ENCODE data around the gene SFXN3. TPM values are rescaled to one million over a fixed set of nuclear protein-coding genes. Genes with fewer than 3 reads are reported as not detected.
A peak's percentile ranks its signal among the peaks of the same experiment; 100 is the strongest.

SFXN3 gene
- polyA plus RNA-seq, 1 experiment = 77.8 TPM

- no peaks in the 10 kb centered on the region for H3K27me3 ChIP-seq (ENCODE audit: control insufficient read depth, insufficient read depth, low read length)
- no peak for DNase-seq (ENCODE audit: low read depth, low spot score)
- POLR2A ChIA-PET = interaction anchor here (0.5 to 3.3 kb wide), 5 partner anchors 10 to 63 kb away, joined by 3 to 20 read pairs (median 7); no protein-coding TSS in a partner anchor
- TF ChIP-seq, protein P1, sequence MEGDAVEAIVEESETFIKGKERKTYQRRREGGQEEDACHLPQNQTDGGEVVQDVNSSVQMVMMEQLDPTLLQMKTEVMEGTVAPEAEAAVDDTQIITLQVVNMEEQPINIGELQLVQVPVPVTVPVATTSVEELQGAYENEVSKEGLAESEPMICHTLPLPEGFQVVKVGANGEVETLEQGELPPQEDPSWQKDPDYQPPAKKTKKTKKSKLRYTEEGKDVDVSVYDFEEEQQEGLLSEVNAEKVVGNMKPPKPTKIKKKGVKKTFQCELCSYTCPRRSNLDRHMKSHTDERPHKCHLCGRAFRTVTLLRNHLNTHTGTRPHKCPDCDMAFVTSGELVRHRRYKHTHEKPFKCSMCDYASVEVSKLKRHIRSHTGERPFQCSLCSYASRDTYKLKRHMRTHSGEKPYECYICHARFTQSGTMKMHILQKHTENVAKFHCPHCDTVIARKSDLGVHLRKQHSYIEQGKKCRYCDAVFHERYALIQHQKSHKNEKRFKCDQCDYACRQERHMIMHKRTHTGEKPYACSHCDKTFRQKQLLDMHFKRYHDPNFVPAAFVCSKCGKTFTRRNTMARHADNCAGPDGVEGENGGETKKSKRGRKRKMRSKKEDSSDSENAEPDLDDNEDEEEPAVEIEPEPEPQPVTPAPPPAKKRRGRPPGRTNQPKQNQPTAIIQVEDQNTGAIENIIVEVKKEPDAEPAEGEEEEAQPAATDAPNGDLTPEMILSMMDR (IDR thresholded peaks at IDR 0.05; ENCODE audit: low read depth, low read length) = peak; percentile 93
- H3K9me3 ChIP-seq (ENCODE audit: control insufficient read depth, insufficient read depth, low read length) = no peaks in the 10 kb centered on the region; the same call in 1 of the 2 replicates
- CTCF ChIA-PET = interaction anchor here (0.6 to 12.4 kb wide), 11 partner anchors 10 to 591 kb away, joined by 3 to 271 read pairs (median 6); partner anchors contain the start of genes MRPL43, SEMA4G and TWNK
- peak overlapping the region; percentile 95 for H3K27ac ChIP-seq (ENCODE audit: low read depth, low read length)
- H3K4me3 ChIP-seq (ENCODE audit: low read depth, low read length) = peak overlapping the region; percentile 90
Measured at GRCh38 chr10:100997360-100998182, 33.5 kb upstream of the SFXN3 start.

GRCh38 chr10:100998183-100998990 is 32.6 kb upstream of the SFXN3 start:
- Histone ChIP-seq H3K27ac (ENCODE audit: low read depth, low read length) (peak overlapping the region; percentile 95), H3K4me3 (ENCODE audit: low read depth, low read length) (peak overlapping the region; percentile 90), H3K9me3 (ENCODE audit: control insufficient read depth, insufficient read depth, low read length) (no peaks in the 10 kb centered on the region; the same call in 1 of the 2 replicates), H3K27me3 (ENCODE audit: control insufficient read depth, insufficient read depth, low read length) (no peaks in the 10 kb centered on the region)
- ChIA-PET CTCF (interaction anchor here (0.6 to 12.4 kb wide), 13 partner anchors 9 to 590 kb away, joined by 3 to 271 read pairs (median 6); partner anchors contain the start of genes MRPL43, PDZD7, SEMA4G and SFXN3), POLR2A (interaction anchor here (0.6 to 3.3 kb wide), 6 partner anchors 9 to 63 kb away, joined by 3 to 20 read pairs (median 5); partner anchors contain the start of gene KAZALD1)
- DNase-seq (ENCODE audit: low read depth, low spot score) = no peak
- TF ChIP-seq, protein P1 (IDR thresholded peaks at IDR 0.05; ENCODE audit: low read depth, low read length) = no peak

DNA sequence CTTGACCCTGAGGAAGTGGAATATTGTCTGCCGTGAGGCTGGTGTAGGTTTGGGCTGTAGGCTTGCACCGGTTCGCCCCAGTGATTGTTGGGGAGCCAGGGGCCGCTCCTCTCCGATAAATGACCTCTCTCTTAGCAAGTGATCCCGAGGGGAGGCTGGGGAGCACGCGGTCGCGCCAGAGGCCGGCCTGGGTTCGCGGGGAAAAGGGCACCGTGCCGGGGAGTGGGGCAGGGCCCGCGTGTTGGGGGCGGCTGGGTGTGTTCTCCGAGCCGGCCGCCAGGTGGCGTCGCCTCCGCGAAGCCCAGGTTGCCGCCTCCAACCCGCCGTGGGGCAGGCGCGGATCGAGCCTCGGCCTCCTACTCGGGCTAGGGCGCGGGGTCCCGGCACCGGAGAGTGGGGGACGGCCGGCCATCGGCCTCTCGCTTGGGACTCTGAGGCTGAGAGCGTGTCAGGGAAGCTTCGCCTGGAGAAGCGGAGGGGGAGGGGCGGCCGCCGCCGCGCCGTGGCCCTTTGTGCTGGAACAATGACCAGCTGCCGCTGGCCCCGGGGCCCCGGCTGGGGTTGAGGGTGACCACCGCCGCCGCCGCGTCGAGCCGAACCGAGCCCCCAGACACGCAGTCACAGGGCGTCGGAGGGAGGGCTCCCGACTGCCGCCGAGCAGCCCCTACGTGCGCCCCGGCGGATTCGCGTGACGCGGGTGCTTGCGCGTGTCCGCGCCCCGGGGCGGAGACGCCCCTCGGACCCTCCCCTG is 31.9 kb upstream of the SFXN3 start:
- no peaks in the 10 kb centered on the region; the same call in 1 of the 2 replicates for H3K9me3 ChIP-seq (ENCODE audit: control insufficient read depth, insufficient read depth, low read length)
- DNase-seq (ENCODE audit: low read depth, low spot score) = no peak
- H3K4me3 ChIP-seq (ENCODE audit: low read depth, low read length) = peak overlapping the region; percentile 90
- peak overlapping the region; percentile 95 for H3K27ac ChIP-seq (ENCODE audit: low read depth, low read length)
- TF ChIP-seq, protein P1 (IDR thresholded peaks at IDR 0.05; ENCODE audit: low read depth, low read length) = peak; percentile 76
- ChIA-PET POLR2A (interaction anchor here (0.6 to 3.3 kb wide), 6 partner anchors 9 to 62 kb away, joined by 3 to 20 read pairs (median 4); partner anchors contain the start of gene KAZALD1), CTCF (interaction anchor here (0.6 to 12.4 kb wide), 13 partner anchors 8 to 111 kb away, joined by 3 to 271 read pairs (median 4); partner anchors contain the start of genes PDZD7 and SFXN3)
- H3K27me3 ChIP-seq (ENCODE audit: control insufficient read depth, insufficient read depth, low read length) = no peaks in the 10 kb centered on the region

DNA sequence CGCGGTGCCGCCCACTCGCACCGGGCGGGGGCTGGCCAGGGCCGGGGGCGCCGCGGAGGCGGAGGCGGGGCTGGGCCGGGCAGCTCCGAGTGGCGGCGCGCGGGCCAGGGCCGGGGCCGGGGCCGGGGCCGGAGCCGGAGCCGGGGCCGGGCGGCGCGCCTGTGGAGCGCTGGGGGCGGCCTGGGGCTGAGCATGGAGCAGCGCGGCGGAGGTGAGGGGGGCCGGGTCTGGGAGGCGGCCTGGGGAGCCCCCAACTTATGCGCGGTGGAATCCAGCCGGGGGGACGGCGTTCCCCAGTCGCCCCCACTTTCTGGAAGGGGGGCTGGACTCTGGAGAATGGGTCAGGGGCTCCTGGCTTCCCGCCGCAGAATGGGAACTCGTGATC is 31.3 kb upstream of the SFXN3 start, which contains the start of gene LZTS2:
Gene LZTS2, plus strand, starts transcription at position 67 of the 385 bp plus-strand sequence. CDS start 2,731 bp downstream, outside the sequence.
- DNase-seq (ENCODE audit: low read depth, low spot score) = no peak
- ChIA-PET POLR2A (interaction anchor here (0.7 to 1.5 kb wide), 2 partner anchors 11 to 15 kb away, joined by 3 read pairs; no protein-coding TSS in a partner anchor), CTCF (interaction anchor here (0.6 to 12.4 kb wide), 11 partner anchors 8 to 111 kb away, joined by 3 to 271 read pairs (median 4); partner anchors contain the start of genes PDZD7 and SFXN3)
- Histone ChIP-seq H3K27ac (ENCODE audit: low read depth, low read length) (peak within 1 kb of the TSS; percentile 95), H3K9me3 (ENCODE audit: control insufficient read depth, insufficient read depth, low read length) (no peaks in the 10 kb centered on the region; the same call in 1 of the 2 replicates), H3K27me3 (ENCODE audit: control insufficient read depth, insufficient read depth, low read length) (no peaks in the 10 kb centered on the region), H3K4me3 (ENCODE audit: low read depth, low read length) (peak within 1 kb of the TSS; percentile 90)
- TF ChIP-seq, protein P1 (IDR thresholded peaks at IDR 0.05; ENCODE audit: low read depth, low read length) = no peak
